ENCODE data around the gene RXRA.
A peak's percentile ranks its signal among the peaks of the same experiment; 100 is the strongest.

The RXRA gene

GRCh38 chr9:134401391-134401790, 75.1 kb downstream of the RXRA start:
- no peak for DNase-seq (ENCODE audit: low read depth in 1 of 2, low spot score in 1 of 2)
- TF ChIP-seq GABPA (IDR thresholded peaks at IDR 0.05; ENCODE audit: low read depth) (no peak), POLR2AphosphoS5 (IDR thresholded peaks at IDR 0.05; ENCODE audit: low read depth) (no peak), SPI1 (IDR thresholded peaks at IDR 0.05; ENCODE audit: borderline replicate concordance, low read depth) (no peak), CTCF (IDR thresholded peaks at IDR 0.05; ENCODE audit: insufficient read depth, low read length) (no peak)
- TF ChIP-seq, protein P1, sequence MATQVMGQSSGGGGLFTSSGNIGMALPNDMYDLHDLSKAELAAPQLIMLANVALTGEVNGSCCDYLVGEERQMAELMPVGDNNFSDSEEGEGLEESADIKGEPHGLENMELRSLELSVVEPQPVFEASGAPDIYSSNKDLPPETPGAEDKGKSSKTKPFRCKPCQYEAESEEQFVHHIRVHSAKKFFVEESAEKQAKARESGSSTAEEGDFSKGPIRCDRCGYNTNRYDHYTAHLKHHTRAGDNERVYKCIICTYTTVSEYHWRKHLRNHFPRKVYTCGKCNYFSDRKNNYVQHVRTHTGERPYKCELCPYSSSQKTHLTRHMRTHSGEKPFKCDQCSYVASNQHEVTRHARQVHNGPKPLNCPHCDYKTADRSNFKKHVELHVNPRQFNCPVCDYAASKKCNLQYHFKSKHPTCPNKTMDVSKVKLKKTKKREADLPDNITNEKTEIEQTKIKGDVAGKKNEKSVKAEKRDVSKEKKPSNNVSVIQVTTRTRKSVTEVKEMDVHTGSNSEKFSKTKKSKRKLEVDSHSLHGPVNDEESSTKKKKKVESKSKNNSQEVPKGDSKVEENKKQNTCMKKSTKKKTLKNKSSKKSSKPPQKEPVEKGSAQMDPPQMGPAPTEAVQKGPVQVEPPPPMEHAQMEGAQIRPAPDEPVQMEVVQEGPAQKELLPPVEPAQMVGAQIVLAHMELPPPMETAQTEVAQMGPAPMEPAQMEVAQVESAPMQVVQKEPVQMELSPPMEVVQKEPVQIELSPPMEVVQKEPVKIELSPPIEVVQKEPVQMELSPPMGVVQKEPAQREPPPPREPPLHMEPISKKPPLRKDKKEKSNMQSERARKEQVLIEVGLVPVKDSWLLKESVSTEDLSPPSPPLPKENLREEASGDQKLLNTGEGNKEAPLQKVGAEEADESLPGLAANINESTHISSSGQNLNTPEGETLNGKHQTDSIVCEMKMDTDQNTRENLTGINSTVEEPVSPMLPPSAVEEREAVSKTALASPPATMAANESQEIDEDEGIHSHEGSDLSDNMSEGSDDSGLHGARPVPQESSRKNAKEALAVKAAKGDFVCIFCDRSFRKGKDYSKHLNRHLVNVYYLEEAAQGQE (IDR thresholded peaks at IDR 0.05; ENCODE audit: insufficient replicate concordance, low read depth), result no peak
- Histone ChIP-seq H3K27ac (replicated peaks) (no peak overlapping the region), H3K27me3 (ENCODE audit: insufficient read depth, poor library complexity, severe bottlenecking) (no peaks in the 10 kb centered on the region), H3K4me3 (replicated peaks; ENCODE audit: insufficient read depth, low read length) (no peak overlapping the region)

DNA sequence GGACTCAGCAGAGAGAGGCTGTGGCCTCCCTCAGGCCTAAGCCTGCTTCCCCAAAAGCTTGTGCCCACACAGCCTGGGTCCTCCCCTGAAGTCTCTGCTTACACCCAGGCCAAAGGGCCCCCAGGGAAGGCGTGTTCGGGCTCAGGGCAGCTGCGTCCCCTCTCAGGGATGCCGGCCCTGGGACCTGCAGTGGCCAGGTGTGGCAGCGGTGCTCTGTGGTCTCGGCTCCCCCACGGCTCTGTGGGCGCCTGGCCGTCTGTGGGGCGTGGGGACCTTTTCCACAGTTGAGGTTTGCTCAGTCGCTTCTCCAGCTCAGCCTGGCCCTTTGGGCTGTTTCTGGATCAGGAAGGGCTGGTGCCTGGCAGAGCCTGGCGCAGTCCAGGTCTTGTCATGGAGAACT, 75.9 kb downstream of the RXRA start:
- no peak for DNase-seq (ENCODE audit: low read depth in 1 of 2, low spot score in 1 of 2)
- Histone ChIP-seq H3K4me3 (replicated peaks; ENCODE audit: insufficient read depth, low read length) (no peak overlapping the region), H3K27ac (replicated peaks) (peak overlapping the region; percentile 89; the same call in 1 of the 2 replicates), H3K27me3 (ENCODE audit: insufficient read depth, poor library complexity, severe bottlenecking) (no peaks in the 10 kb centered on the region)
- TF ChIP-seq GABPA (IDR thresholded peaks at IDR 0.05; ENCODE audit: low read depth), result no peak

GRCh38 chr9:134403292-134403681, 77.0 kb downstream of the RXRA start:
- TF ChIP-seq, protein P1 (IDR thresholded peaks at IDR 0.05; ENCODE audit: insufficient replicate concordance, low read depth), result no peak
- TF ChIP-seq CTCF (IDR thresholded peaks at IDR 0.05; ENCODE audit: insufficient read depth, low read length), result no peak
- no peak for TF ChIP-seq SPI1 (IDR thresholded peaks at IDR 0.05; ENCODE audit: borderline replicate concordance, low read depth)
- TF ChIP-seq GABPA (IDR thresholded peaks at IDR 0.05; ENCODE audit: low read depth), result no peak
- no peak for TF ChIP-seq POLR2AphosphoS5 (IDR thresholded peaks at IDR 0.05; ENCODE audit: low read depth)
- H3K4me3 ChIP-seq (replicated peaks; ENCODE audit: insufficient read depth, low read length), result no peak overlapping the region
- no peak for DNase-seq (ENCODE audit: low read depth in 1 of 2, low spot score in 1 of 2)
- no peaks in the 10 kb centered on the region for H3K27me3 ChIP-seq (ENCODE audit: insufficient read depth, poor library complexity, severe bottlenecking)
- peak overlapping the region; percentile 89 for H3K27ac ChIP-seq (replicated peaks)

DNA sequence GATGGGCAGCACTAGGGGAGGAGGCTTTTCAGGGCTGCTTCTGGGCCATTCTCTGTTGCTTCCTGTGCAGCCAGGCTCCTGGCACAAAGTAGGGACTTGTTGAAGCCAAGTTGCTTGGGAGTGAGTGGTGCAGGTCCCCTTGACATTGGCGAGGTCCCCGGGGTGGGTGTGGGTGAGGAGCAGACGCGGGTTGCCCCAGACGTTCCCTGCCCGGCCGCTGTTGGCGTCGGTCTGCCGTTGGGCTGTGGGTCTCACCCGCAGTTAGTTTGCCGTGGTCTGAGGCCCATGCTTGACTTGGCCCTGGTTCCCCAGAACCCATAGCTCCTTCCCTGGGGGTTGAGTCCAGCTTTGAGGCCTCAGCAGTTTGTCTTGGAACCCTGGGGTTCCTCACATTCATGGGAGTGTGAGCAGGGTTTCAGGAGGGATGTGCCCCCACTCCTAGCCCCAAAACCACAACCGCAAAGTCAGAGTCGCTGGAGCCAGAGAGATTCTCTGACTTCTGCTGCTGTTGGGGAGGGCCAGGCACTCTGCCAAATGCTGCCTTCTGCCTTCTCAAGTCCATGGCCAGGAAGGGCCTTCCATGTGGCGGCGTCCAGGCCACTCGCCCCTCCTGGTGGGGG, 77.5 kb downstream of the RXRA start:
- peak; percentile 58 to 96 for DNase-seq (ENCODE audit: low read depth in 1 of 2, low spot score in 1 of 2)
- H3K27ac ChIP-seq (replicated peaks), result peak overlapping the region; percentile 89

More for the DNA sequence above, 77.5 kb downstream of the RXRA start:
- TF ChIP-seq, protein P1 (IDR thresholded peaks at IDR 0.05; ENCODE audit: insufficient replicate concordance, low read depth), result no peak
- peak; percentile 93 for TF ChIP-seq POLR2AphosphoS5 (IDR thresholded peaks at IDR 0.05; ENCODE audit: low read depth)
- TF ChIP-seq GABPA (IDR thresholded peaks at IDR 0.05; ENCODE audit: low read depth), result 0 out of 2 replicates have a peak, but pooled peaks have one; percentile 19
- TF ChIP-seq SPI1 (IDR thresholded peaks at IDR 0.05; ENCODE audit: borderline replicate concordance, low read depth), result peak; percentile 69; the same call in 1 of the 2 replicates
- no peak for TF ChIP-seq CTCF (IDR thresholded peaks at IDR 0.05; ENCODE audit: insufficient read depth, low read length)
- Histone ChIP-seq H3K27me3 (ENCODE audit: insufficient read depth, poor library complexity, severe bottlenecking) (no peaks in the 10 kb centered on the region), H3K4me3 (replicated peaks; ENCODE audit: insufficient read depth, low read length) (no peak overlapping the region)
